ENCODE data around the gene MRPL39.

The MRPL39 gene

GRCh38 chr21:25614441-25614840 is 7.2 kb upstream of the MRPL39 start:
- no peak for DNase-seq (ENCODE audit: low read depth, low spot score)

DNA sequence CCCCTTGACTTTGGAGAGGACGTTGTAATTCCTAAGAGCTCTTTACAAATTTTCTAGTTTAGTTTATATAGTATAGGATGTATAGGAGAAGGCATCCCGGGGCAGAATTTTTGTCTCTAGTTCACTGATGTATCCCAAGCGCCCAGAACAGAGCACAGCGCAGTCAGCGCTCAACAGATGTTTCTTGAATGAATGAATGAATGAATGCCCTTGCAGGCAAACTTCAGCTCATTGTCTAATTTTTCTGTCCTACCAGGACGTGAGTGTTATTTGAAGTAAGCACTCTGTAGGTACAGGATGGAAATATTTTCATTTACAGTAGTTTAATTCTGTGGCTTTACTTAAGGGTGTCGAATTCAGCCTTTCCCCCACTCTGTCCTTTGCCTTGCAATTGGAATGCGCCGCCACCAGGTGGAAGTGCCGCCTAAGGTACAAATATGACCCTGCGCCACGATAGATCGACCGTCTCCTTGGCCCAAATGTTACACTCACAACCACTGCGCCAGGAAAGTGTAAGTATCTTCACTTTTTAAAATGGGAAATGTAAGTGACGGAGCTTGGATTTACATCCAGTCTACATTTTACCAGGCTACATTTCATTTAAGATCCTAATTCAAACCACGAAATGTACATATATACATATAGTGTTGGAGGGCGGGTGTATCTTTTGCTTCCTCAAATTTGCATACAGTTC is 910 bp upstream of the MRPL39 start:
- peak; percentile 23 for DNase-seq (ENCODE audit: low read depth, low spot score)

DNA sequence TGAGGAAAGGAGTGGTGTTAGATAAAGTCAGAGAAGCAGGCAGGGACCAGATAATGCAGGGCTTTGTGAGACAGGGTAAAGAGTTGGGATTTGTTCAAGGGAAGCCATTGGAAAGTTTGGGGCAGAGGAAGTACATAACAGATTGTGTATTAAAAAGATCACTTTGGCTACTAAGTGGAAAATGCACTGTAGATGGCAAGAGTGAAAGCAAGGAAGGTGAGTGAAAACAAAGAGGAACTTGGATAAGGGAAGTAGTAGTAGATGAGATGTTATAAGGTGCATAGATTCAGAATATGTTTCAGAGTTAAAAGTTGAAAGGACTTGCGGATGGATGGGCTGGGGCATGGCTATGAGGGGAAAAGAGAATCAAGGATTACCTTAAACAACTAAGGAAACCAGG is 17.4 kb downstream of the MRPL39 start:
- no peak for DNase-seq (ENCODE audit: low read depth, low spot score)

- DNase-seq (ENCODE audit: low read depth, low spot score): no peak
Measured at GRCh38 chr21:25586791-25587190, 20.5 kb downstream of the MRPL39 start.

DNA sequence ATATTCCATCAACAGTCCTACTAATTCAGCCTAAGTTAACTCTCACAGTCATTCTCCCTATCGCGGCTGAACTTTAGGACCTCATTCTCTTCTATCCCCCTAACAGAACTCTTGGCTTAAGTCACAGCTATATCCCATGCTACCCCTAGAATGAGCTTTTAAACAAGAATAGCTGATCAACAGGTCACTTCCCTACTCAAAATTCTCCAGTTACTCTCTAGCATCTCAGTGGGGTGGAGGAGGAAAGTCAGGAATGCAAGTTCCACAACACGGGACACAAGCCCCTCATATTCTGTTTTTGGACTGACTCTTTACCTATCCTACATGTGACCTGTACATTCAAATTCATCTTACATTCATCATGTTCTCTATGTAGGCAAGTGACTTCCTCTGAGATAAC is 21.0 kb downstream of the MRPL39 start:
- no peak for DNase-seq (ENCODE audit: low read depth, low spot score)

DNA sequence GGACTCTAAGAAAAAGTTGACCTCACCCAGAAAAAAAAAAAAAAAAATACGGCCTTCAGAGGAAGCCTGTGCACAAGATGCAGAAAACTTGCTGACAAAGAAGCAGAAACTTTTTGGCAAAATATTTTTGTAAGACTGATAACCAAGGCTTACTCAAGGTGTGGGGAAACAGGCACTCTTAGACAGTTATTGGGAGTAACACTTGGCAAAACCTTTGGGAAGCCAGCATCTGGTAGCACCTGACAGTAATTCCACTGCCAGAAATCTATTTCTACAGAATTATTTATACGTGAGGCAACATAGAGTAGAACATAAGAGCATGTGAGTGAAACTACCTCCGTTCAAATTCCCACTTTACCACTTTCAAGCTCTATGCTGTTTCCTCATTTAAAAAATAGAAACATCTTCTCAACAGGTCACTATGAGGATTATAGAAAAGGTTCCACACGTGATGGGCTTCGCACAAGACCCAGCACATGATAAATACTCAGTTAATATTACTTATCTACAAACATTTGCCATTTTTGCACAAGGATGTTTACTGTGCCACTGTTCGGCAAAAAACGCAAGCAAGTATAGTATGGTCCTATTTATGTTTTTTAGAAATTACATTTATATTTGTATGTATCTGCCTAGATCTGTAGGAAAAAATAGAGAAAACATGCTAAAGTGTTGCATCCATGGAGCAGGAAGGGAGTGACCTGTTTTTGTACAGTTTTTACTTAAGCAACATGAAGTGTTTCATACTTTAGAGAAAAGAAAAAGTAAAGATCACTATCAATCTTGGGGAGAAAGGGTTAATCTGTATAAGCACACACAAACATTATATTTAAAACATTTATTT is 22.2 kb downstream of the MRPL39 start:
- no peak for DNase-seq (ENCODE audit: low read depth, low spot score)

DNA sequence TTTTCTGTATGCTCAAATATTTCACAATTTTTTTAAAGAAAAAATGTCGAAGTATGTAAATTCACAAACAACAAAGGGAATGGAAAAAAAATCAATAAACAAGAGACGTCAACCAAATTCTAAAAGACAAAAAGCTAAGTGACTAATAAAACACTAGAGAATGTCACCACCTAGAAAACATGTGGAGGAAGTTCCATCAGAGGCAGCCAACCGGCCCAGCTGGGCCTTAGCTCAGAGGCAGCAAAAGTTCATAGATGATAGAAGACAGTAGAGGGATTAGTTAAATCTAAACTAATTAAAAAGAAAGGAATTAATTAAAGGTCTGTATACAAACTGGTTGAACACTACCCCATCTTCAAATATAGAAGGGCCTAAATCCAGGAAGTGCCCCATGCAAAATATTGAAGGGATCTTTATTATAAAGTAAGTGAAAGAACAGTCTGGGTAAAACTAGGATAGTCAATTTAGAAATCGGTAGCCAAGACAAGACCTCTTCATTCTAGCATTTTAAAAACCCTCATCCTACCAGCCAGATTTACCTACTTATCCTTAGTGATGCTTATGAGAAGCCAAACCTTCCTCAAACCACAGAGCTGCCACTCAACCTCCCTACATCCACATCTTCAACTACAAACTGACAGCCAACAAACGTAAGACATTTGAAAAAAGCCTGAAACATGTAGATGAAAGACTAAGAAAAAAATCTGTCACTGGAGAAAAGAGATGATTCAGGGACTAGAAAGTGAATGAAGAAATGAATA is 23.7 kb downstream of the MRPL39 start:
- DNase-seq (ENCODE audit: low read depth, low spot score): no peak

- no peak for DNase-seq (ENCODE audit: low read depth, low spot score)
Measured at GRCh38 chr21:25582888-25583287, 24.4 kb downstream of the MRPL39 start.

DNA sequence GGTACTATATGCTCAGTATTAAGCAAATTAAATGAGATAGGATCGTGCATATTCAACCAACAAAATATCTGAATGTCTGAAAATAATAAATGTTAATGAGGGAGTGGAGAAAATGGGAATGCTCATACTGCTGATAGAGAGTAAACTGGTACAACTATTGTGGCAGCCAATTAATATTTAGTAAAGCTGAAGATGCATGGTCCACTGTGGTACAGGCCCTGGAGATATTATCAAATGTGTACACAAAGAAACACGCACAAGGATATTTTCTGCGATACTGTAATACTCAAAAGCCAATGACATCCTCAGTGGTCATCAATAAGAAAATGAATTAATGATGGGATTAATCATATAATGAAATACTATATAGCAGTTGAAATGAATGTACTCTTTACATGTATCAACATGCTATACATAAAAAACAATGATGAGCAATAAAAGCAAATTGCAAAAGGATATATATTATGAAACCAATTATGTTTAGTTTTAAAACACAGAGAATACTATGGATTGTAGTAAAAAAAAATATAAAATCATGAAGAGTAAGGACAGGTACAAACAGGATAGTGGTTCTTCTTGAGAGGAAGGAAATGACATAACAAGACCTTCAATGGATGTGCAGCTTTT is 25.0 kb downstream of the MRPL39 start:
- DNase-seq (ENCODE audit: low read depth, low spot score): no peak

- DNase-seq (ENCODE audit: low read depth, low spot score): no peak
Measured at GRCh38 chr21:25581582-25581981, 25.7 kb downstream of the MRPL39 start.

- no peak for DNase-seq (ENCODE audit: low read depth, low spot score)
Measured at GRCh38 chr21:25580912-25581260, 26.4 kb downstream of the MRPL39 start.

- DNase-seq (ENCODE audit: low read depth, low spot score): no peak
Measured at GRCh38 chr21:25579226-25580013, 27.9 kb downstream of the MRPL39 start.

GRCh38 chr21:25578056-25578961 is 29.0 kb downstream of the MRPL39 start:
- no peak for DNase-seq (ENCODE audit: low read depth, low spot score)

DNA sequence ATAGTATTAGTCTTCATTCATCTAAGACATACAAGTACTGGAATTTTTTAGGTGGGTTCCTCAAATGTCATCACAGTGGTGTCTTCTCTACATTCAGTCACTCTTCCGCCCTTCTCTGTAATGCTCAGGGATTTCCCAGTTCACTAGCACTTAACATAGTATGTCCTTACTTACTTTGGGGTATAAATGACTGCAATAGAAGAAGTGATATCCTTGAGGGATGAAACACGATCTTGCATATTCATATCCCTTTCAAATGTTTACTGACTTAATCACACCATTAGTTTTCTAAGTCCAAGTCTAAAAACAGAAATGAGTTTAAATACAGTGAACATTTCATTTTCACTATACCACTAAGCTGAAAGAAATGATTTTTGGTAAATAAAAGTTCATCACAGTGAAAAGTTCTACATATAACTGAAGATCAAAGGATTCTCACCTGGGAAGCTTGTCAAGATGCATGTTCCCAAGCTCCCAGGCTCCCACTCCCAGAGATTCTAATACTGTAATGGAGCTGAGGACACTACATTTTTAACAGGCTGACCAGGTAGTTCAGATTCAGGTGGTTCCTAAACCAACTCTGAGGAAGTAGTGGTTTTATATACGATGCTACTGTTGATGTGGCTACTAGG is 29.7 kb downstream of the MRPL39 start:
- no peak for DNase-seq (ENCODE audit: low read depth, low spot score)

DNA sequence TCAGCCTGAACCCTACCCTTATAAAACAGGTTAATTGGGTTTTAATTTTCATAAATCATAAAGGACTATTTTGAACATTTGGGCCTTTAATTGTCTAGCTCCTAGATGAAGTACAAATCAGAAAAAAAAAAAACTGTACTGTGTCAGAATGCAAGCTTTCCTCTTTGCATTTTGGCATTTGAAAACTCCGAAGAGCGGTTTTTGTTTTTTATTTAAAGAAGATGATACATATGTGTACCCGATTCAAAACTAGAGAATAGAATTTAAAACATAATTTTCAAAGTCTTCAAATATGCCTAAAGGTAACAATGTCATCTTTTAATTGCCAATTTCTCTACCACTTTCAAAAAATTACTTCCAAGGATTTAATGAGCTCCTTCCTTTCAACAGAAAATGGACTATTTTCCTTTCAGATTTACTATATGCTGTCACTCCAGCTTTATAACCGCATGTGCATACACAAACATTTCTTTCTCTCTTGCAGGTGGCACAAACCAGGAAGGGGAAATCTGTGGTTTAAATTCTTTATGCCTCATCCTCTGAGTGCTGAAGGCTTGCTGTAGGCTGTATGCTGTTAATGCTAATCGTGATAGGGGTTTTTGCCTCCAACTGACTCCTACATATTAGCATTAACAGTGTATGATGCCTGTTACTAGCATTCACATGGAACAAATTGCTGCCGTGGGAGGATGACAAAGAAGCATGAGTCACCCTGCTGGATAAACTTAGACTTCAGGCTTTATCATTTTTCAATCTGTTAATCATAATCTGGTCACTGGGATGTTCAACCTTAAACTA is 33.7 kb downstream of the MRPL39 start:
- DNase-seq (ENCODE audit: low read depth, low spot score): no peak

GRCh38 chr21:25572861-25573310 is 34.4 kb downstream of the MRPL39 start:
- no peak for DNase-seq (ENCODE audit: low read depth, low spot score)

GRCh38 chr21:25571726-25572121 is 35.6 kb downstream of the MRPL39 start:
- no peak for DNase-seq (ENCODE audit: low read depth, low spot score)

DNA sequence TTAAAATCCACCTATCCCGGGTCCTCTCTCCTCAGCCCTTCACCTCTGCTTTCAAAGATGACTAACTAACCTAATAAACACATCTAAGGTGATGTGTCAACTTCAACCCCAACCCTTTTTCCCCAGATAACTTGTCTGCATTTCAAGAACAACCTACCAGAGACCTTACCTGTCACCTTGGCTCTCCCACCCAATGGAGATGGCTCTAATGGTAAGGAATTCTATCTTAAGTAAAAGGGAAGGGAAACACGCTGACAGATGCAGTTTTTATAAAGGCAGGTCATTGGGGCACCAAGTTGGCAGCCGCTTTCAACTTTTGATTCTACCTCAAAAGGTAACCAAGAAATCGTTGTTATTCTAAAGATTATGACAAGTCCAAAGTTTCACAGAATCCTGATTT is 37.6 kb downstream of the MRPL39 start:
- DNase-seq (ENCODE audit: low read depth, low spot score): no peak

DNA sequence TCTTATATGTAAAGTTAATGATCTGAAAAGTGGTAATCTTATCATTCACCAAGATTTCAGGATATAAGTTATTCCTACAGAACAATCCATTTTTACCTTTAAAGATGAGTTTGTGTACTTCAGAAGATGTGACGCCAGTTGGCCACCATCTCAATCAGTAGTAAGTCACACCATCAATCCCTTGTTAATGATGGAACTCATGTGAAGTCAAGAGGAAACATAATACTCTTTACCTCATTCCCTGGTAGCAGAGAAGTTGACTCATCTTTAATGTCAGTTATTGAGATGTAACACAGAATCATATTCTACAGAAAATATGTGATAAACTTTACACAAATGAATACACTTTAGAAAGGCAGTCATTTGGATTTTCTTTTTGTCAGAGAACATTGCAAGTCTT is 38.2 kb downstream of the MRPL39 start:
- DNase-seq (ENCODE audit: low read depth, low spot score): no peak

Measured in iPS DF 19.7 (cell line).